Lower leg skin (tissue), 4 donors: ENCODE results near the gene FAM180B. TPM values are rescaled to one million over a fixed set of nuclear protein-coding genes. Genes with fewer than 3 reads are reported as not detected.
"Not testable (repeated sequence)": the region's sequence is repeated elsewhere in the genome, so short reads cannot be mapped to it uniquely, and the experiment has no call there.

Experiments
- DNase-seq, 2 donors: peaks; one replicate each; pipeline ENCODE4 v3.0.0-alpha.2; 2019; ENCODE audit warnings: low spot score in 2 of 2
- H3K4me3 ChIP-seq: fragments of 200-600 bp; sonication (generic); 2 replicates; pipeline ENCODE4 v1.5.1; 2017; ENCODE audit warnings: mild to moderate bottlenecking, low read depth; ENCODE audit not compliant: poor library complexity, severe bottlenecking
- CTCF ChIP-seq, 3 donors: fragments of 450-650 bp; IDR thresholded peaks; one replicate each; pipeline ENCODE4 v1.5.1; 2016; ENCODE audit warnings: antibody characterized with exemption in 3 of 3, mild to moderate bottlenecking in 3 of 3, moderate library complexity in 2 of 3
- POLR2A ChIP-seq, 2 donors: fragments of 450-650 bp; IDR thresholded peaks; one replicate each; pipeline ENCODE4 v1.6.1; 2016 to 2017; ENCODE audit warnings: antibody characterized with exemption in 2 of 2, mild to moderate bottlenecking in 1 of 2, moderate library complexity in 1 of 2
- WGBS, 2 donors: methylation state at CpG; one replicate each; pipeline ENCODE4 v1.1.5; 2018; 5-methylcytosine and 5-hydroxymethylcytosine counted together
- intact Hi-C: fragments of 100-400 bp; cut with DNase I; formaldehyde crosslinking; loops from one replicate; pipeline ENCODE4 v1.15.0; 2023; ENCODE audit warnings: low total_unique reads
- total RNA-seq, 4 donors: library from RNA; depleted of rRNA; stranded (reverse); fragments of >200 nt; gene quantifications; one replicate each; pipeline ENCODE4 v1.1.0, GENCODE V29; 2016

The FAM180B gene
- total RNA-seq, 4 donors from 2014 or later, result 0.46 to 6.3 (median 1.4) TPM; not detected in 1

- DNase-seq, result no peak
- TF ChIP-seq POLR2A (IDR thresholded peaks at IDR 0.05), result no peak
- TF ChIP-seq CTCF (IDR thresholded peaks at IDR 0.05), result no peak
- H3K4me3 ChIP-seq, result no peak overlapping the region
- intact Hi-C loops, result no loop called here
- 86 to 91% methylated on average over 2 of the region's 2 CpGs for WGBS, 2 donors
Observed at GRCh38 chr11:47620836-47621378, 34.4 kb downstream of the FAM180B start.

- DNase-seq, result peak in 1 of 2 donors; percentile 49
- no peak for TF ChIP-seq POLR2A (IDR thresholded peaks at IDR 0.05)
- no peak for TF ChIP-seq CTCF (IDR thresholded peaks at IDR 0.05)
- no peak overlapping the region for H3K4me3 ChIP-seq
- intact Hi-C loops, result no loop called here
- WGBS, 2 donors, result 89 to 97% methylated on average over 8 of the region's 8 CpGs
Observed at GRCh38 chr11:47626234-47626633, 39.8 kb downstream of the FAM180B start.

- TF ChIP-seq CTCF (IDR thresholded peaks at IDR 0.05) (no peak), POLR2A (IDR thresholded peaks at IDR 0.05) (no peak)
- 91 to 93% methylated on average over 4 of the region's 4 CpGs for WGBS, 2 donors
- intact Hi-C loops, result no loop called here
- H3K4me3 ChIP-seq, result no peak overlapping the region
- DNase-seq, result peak in 1 of 2 donors; percentile 3
Observed at GRCh38 chr11:47628026-47628425, 41.5 kb downstream of the FAM180B start.

GRCh38 chr11:47631473-47631872 is 45.0 kb downstream of the FAM180B start:
- intact Hi-C loops, result no loop called here
- H3K4me3 ChIP-seq, result no peak overlapping the region
- peak in 1 of 2 donors; percentile 28 for DNase-seq
- WGBS, 2 donors, result 83 to 86% methylated on average over 5 of the region's 5 CpGs
- TF ChIP-seq CTCF (IDR thresholded peaks at IDR 0.05) (no peak), POLR2A (IDR thresholded peaks at IDR 0.05) (no peak)

- intact Hi-C loops, H3K4me3 ChIP-seq: not testable (repeated sequence)
- 92% methylated on average over 11 of the region's 11 CpGs for WGBS, 2 donors
- DNase-seq, result peak in 1 of 2 donors; percentile 21
Observed at GRCh38 chr11:47636331-47636730, 49.9 kb downstream of the FAM180B start.

Other genes with a start within 250 kb of the FAM180B start
- not detected for gene MYBPC3, start 234.0 kb upstream of the FAM180B start, total RNA-seq
- 10 to 100 TPM in 2 of 4 donors, 1 to 10 TPM in 2; 7.7 to 13.4 (median 10.6) TPM for gene SPI1, start 208.1 kb upstream of the FAM180B start, total RNA-seq
- gene SLC39A13, start 178.1 kb upstream of the FAM180B start, total RNA-seq, result 10 to 100 TPM; 22.9 to 59.2 (median 46.4) TPM
- 100 to 1,000 TPM in 3 of 4 donors, 10 to 100 TPM in 1; 81.0 to 164 (median 118) TPM for gene PSMC3, start 160.2 kb upstream of the FAM180B start, total RNA-seq
- gene RAPSN, start 137.5 kb upstream of the FAM180B start, total RNA-seq, result under 1 TPM in 1 of 4 donors, not detected in 3; 0.49 TPM
- 10 to 100 TPM; 58.1 to 87.1 (median 78.5) TPM for gene CELF1, start 33.5 kb upstream of the FAM180B start, total RNA-seq
- gene PTPMT1, start 21.1 kb upstream of the FAM180B start, total RNA-seq, result 100 to 1,000 TPM in 1 of 4 donors, 10 to 100 TPM in 3; 84.1 to 111 (median 90.1) TPM
- gene KBTBD4, start 7.7 kb upstream of the FAM180B start, total RNA-seq, result 10 to 100 TPM; 19.4 to 28.6 (median 24.9) TPM
- gene NDUFS3, start 7.6 kb upstream of the FAM180B start, total RNA-seq, result 100 to 1,000 TPM in 1 of 4 donors, 10 to 100 TPM in 3; 46.9 to 104 (median 67.7) TPM
- gene C1QTNF4, start 7.7 kb downstream of the FAM180B start, total RNA-seq, result 1 to 10 TPM in 2 of 4 donors, under 1 TPM in 2; 0.30 to 3.5 (median 1.3) TPM
- gene MTCH2, start 55.9 kb downstream of the FAM180B start, total RNA-seq, result 10 to 100 TPM; 24.1 to 64.6 (median 40.6) TPM
- under 1 TPM in 2 of 4 donors, not detected in 2; 0.17 to 0.65 TPM for gene AGBL2, start 128.7 kb downstream of the FAM180B start, total RNA-seq
- 100 to 1,000 TPM in 3 of 4 donors, 10 to 100 TPM in 1; 96.1 to 302 (median 120) TPM for gene FNBP4, start 180.7 kb downstream of the FAM180B start, total RNA-seq